SHP77 (cell line): ENCODE data around the gene NSUN6.
A peak's percentile ranks its signal among the peaks of the same experiment; 100 is the strongest.

Experiments used
- DNase-seq, 2 experiments: peaks; one replicate each; lab custom pipeline; 2025; lab: John Stamatoyannopoulos, UW

The NSUN6 gene

GRCh38 chr10:18651324-18652007, at the start of gene NSUN6:
NSUN6 (minus strand) TSS chr10:18651587; CDS start chr10:18651203, 384 bp downstream.
- DNase-seq = peak; percentile 87

DNA sequence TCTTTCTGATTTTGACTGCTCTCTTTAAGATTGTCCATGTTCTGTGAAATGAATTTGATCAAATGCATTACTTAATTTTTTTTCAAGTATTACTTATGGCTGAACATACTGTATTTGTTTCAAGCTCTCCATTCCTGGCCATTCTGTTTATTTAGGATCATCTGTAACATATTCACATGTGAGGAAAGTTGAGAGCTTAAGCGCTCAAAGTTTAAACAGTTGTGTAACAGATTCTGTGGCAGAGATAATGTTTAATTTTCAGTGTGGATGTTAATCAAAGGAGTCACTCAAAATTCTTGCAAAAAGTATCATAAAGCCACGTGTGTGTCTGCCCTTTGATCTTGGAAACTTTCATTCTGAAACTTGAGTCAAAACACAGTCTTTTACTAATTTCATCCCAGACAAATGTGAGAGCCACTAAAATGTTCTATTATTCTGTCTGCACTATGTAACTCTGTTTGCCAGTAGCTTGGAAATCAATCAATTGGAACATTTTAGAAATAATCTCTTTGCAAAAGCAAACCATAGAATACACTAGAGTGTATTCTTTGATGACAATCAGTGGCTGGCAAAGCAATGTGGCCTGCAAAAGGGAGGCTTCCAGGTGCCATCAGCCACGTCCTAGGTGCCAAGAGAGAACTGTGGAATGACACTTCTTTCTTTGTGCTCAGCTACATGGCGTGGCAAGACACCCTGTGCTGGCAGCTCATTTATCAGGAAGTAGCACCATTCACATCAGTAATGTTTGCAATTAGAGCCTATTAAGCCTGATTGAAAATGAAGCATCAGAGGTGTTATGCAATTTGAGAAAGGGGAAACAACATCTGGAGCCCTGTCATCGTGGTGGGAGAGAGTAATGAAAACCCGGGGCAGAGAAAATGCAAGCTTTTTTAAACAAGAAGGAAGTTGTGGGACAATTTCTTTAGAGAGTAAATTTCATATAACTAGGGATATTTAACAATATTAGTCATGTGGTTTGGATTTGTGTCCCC, 48.8 kb upstream of the NSUN6 start:
- no peak for DNase-seq

- no peak for DNase-seq
Measured at GRCh38 chr10:18690541-18690940, 39.2 kb upstream of the NSUN6 start.

- DNase-seq = no peak
Measured at GRCh38 chr10:18689498-18689897, 38.1 kb upstream of the NSUN6 start.

DNA sequence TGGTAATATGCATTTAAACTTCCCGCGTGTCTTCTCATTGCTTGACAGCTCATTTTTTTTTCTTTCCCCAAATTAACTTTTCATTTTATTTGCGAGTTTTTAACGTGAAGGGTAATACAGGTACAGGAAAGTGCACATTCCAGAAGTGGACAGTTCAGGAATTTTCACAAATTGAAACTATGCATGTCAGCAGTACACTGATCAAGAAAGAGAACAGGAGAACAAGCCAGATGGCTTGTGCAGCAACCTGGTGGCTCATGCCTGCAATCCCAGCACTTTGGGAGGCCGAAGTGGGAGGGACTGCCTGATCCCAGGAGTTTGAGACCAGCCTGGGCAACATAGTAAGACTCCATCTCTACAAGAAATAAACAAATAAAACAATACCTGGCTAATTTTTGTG, 36.3 kb upstream of the NSUN6 start:
- DNase-seq = no peak

- DNase-seq = no peak
Measured at GRCh38 chr10:18687195-18687594, 35.8 kb upstream of the NSUN6 start.

DNA sequence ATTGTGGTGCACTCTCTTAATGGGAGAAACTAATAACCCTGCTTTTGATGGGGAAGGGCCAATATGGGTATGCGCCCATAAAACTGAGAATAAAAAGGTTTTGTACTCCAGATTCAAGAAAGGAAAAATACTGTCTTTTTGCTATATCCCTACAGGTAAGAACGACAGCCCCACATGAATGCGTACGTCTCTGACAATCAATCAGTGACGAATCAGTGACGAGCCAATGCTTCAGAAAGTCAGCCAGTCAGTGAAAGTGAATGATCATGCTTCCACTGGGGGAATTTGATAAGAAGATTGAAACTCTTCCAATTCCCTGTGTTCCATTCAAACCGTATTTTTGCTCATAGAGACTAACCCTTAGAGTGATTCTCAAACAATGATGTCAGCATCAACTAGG, 34.2 kb upstream of the NSUN6 start:
- no peak for DNase-seq

DNA sequence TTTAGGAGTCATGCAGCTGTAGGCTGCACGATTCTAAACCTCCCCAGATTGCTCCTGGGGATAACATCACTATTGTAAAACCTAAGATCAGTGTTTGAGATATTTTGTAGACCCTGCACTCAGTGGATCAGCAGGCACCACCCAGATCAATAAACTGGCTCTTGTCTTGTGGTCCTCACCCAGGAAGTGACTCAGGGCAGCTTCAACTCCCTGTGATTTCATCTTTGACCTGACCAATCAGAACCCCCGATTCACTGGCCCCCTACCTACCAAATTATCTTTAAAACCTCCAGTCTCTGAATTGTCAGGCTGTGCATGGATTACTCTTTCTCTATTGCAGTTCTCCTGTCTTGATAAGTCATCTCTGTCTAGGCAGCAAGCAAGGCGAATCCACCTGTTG, 33.6 kb upstream of the NSUN6 start:
- DNase-seq = no peak

- DNase-seq = no peak
Measured at GRCh38 chr10:18684416-18684815, 33.0 kb upstream of the NSUN6 start.

GRCh38 chr10:18683427-18683826, 32.0 kb upstream of the NSUN6 start:
- no peak for DNase-seq

DNA sequence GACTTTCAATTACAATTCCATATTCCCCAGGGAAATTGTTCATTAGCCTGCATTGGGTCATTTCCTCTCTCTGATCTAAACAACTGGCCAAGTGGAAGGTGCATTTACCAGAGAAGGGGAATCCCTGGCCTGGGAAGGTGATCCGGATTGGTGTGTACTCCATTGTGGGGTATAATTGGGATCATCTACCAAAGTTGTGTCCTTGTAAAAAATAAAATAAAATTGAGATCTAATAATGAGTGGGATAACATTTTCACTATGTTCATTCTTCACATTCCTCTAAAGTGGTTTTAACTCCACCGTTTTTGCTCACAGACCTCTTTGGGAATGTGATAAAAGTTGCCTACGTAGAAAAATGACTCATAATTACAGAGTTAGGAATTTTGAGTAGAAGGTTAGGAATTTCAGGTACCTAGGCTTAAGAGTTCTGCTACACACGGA, 30.6 kb upstream of the NSUN6 start:
- no peak for DNase-seq

- no peak for DNase-seq
Measured at GRCh38 chr10:18681366-18681765, 30.0 kb upstream of the NSUN6 start.

DNA sequence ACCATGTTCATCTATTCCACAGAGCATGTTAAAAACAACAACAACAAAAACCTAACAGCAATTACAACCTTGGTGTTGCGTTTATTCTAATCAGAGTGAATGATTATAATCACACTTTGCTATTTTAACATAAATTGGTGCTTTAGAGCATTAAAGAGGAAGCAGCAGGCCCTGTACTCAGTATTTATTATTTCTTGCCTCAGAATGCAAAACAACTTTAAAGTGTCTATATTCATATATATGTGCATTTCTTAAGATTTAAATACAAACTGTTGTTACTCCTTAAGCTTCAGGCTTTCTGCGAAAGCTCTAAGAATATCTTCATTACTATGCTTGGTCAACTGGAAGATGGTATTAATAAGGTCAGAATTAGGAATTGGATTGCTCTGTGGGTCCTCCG, 29.4 kb upstream of the NSUN6 start:
- DNase-seq = no peak

DNA sequence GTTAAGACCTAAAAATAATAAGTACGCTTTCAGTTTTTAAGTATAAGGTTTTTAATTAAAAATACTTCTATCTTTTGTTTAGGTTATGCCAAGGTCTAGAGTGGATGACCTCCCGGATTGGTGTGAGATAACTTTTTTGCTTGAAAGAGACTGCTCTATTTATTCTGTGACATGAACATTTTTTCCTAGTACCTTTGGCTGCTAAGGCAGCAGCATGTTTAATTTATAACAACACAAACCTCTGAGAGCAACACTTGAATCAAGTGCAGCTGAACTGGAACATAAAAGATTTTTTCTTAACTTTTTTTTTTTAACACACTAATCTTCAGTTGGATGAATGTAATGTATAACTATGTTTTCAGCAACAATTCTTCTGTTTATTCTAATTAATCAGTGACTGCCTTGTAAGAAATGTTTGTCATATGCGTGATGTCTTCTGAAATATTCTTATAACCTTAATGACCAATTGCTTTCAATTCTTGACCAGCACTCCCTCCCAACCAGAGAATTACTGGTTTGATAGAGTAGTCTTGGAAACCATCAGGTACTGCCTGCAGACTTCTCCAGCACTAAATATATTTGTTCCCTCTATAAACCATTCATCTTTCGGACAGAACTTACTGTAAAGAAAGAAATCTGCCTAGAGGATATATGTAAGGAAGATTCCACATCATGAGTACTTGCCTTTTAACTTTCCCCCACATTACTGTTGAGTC, 23.9 kb upstream of the NSUN6 start:
- DNase-seq = no peak

DNA sequence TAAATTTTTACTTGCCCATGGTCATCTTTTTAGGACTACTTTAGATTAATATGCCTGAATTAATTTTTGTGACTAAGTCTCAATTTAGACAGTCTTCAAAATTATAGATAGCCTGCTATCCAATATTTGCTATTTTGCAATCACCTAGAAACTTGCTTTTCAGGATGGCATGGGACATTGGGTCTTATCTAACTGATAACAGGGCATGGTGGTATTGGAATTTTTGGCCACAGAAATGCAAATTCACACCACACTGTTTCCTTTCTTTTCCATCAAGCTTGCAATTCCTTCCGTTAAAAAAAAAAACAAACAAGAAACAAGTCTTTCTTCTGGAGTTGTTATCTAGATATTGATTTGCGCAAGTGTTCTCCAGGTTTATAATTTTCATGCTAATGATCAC, 16.6 kb upstream of the NSUN6 start:
- DNase-seq = no peak

DNA sequence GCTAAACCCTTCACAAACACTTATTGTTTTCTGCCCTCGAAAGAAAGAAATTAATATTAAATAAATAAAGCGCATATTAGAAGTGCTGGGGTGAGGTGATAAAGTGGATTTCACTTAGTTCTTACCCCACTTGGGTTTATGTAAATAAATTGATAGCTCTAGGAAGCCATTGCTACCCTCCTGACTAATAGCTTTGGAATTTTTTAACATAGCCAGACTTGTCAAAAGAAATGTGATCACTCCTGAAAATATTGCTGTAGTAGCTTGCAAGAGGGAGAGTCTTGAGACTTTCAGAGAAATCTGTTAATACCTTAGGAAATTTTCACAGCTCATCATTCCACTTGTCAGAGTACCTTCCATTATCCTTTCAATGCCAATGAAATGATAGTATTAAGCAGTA, 15.4 kb upstream of the NSUN6 start:
- no peak for DNase-seq

DNA sequence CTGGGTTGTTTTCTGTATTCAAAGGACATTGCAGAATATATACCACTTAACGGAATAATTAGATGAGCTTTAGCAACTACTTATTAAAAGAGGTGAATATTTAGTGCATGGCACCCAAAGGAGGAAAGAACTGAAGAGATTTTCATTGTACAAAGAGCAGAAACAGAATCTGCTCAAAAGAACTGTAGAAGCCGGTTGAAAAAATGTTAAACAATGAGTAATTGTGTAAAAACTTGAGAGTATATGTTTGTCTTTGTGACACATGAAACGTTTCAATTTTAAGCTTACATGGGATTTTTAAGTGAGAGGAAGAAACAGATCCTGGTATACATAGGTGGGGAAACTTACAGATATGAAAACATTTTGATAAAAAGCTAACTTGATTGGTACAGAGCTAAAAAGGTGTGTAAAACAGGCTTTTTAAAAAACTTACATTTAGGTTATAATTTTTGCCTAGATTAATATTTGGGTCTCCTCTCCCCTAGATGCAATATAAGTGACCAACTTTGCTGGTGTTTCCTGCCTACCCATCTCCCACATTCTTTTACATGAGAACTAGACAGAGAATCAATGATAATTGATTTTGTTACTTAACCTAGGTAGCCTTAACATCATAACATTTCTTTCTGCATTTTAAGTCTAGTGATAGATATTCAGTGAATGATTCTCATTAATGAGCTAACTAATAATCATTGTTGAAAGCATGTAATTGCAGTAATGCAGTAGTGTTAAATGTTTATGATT, 14.6 kb upstream of the NSUN6 start:
- no peak for DNase-seq

- no peak for DNase-seq
Measured at GRCh38 chr10:18664841-18665478, 13.6 kb upstream of the NSUN6 start.

DNA sequence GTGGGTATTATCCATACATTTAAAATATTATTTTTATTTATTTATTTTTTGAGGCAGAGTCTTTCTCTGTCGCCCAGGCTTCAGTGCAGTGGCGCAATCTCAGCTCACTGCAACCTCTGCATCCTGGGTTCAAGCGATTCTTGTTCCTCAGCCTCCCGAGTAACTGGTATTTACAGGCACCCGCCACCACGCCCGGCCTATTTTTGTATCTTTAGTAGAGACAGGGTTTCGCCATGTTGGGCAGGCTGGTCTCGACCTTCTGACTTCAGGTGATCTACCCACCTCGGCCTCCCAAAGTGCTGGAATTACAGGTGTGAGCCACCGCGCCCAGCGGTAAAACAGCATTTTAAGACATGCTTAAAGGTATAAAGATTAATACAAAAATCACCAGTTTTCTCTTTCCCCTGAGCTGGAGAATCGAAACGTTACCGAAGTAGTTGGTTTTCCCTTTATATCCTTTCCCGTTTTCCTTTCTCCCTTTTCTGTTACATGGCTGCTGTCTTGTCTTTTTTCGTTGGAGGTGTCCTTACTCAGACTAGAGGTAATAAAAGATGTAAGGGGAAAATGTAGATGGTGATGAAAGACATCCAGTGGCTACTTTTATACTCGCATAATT, 9.5 kb upstream of the NSUN6 start:
- DNase-seq = no peak

- no peak for DNase-seq
Measured at GRCh38 chr10:18659819-18660535, 8.6 kb upstream of the NSUN6 start.
